Activated naive CD4-positive, alpha-beta T cell (primary cell): ENCODE results near the gene PRRT1.
"Not testable (repeated sequence)": the region's sequence is repeated elsewhere in the genome, so short reads cannot be mapped to it uniquely, and the experiment has no call there.

Experiments
- DNase-seq, 4 experiments: peaks; one replicate each; lab custom pipeline; 2025; lab: John Stamatoyannopoulos, UW

The PRRT1 gene

DNA sequence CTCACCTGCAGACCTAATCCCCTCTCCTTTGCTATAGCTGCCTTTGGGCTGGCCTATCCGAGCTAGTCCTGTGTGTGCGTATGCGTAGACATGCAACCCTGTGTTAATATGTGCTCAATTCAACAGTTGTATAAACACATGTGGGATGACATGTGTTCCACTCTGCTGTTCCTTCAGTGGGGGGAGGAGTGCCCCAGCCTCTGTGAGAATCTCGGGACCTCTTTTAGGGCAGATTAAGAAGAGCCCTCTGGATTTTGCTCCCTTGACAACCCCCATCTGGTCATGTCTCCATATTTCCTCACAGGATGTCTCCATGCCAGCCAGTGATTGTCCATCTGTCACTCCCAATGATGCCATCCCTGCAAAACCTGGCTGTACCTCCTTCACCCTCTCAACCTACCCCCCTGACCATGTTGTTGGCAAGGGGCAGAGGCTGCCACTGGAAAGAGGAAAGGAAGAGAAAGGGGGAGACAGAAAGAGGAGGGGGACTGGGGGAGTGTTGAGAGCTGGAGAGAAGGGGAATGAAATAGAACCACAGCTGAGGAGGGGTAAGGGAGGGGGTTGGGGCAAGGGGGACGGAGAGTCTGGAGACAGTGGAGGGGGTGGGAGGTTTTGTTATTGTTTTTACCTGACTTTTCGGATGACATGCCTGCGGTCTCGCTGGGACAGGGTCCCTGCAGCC lies 417 bp downstream of the PRRT1 start:
- DNase-seq: no peak

DNA sequence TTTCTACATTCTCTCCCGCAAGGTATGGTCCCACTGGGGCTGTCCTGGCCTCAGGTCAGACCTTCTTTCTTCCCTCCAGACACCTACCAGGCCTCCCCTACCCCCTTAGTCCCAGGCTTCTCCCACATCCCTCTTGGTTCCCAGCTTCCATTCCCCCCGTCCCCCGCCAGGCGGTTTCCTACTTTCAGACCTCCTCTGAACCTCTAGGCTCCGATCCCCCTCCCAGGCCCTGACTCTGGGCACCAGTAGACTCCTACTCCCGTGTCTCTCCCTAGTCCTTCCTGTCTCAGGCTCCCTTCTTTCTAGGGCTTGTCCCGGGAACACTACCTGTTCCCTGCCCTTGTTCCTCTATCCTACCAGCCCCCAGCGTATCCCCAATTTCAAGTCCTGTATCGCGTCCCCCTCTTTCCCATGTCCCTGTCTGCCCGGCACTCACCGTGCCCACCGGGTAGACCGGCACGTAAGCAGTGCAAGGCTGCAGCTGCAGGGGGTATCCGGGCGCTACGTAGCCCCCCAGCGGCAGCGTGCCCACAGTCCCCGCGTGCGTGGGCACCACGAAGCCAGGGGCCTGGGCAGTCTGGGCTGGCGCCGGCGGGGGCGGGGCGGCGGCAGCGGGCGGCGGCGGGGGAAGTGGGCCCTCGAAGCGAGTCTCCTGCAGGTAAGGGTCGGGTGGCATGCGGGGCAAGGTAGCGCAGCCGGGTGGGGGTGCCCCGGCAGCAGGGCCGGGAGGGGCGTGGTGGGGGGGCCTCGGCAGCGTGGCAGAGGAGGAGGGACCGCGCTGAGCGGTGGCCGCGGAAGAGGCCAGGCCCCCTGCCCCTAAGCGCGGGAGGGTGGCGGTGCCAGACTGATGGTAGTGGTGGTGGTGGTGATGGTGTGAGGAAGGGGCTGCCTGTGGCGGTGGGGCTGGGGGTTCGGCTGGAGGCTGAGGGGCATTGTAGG lies 1.5 kb downstream of the PRRT1 start:
- DNase-seq: no peak

DNA sequence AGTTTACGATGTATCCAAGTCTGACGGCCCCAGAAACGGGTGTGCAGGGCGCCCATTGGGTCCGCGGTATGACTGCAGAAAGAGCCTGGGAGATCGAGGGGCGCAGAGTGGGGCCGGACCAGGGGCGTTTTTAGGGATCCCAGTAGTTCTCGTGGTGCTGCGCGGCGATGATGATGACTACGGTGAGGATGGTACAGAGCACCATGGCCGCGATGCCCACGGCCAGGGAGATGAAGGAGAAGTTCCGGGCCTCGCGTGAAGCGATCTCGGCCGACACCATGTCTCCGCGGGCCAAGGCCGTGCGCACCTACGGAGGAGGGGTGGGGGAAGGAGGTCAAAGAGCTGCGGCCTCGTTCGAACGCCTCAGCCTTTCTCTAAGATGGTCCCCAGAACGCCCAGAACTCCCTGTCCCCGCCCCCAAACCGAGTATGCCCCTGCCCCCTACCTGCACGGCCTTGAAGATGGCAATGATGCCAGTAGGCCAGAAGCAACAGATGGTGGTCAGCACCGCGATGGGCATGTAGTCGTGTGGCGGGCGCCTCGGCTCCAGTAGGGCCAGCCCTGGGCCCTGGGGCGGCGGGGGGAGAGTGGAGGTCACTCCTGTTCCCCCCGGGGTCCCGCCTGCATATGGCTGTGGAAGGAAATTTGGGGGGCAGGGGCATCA lies 2.5 kb downstream of the PRRT1 start:
- no peak for DNase-seq

DNA sequence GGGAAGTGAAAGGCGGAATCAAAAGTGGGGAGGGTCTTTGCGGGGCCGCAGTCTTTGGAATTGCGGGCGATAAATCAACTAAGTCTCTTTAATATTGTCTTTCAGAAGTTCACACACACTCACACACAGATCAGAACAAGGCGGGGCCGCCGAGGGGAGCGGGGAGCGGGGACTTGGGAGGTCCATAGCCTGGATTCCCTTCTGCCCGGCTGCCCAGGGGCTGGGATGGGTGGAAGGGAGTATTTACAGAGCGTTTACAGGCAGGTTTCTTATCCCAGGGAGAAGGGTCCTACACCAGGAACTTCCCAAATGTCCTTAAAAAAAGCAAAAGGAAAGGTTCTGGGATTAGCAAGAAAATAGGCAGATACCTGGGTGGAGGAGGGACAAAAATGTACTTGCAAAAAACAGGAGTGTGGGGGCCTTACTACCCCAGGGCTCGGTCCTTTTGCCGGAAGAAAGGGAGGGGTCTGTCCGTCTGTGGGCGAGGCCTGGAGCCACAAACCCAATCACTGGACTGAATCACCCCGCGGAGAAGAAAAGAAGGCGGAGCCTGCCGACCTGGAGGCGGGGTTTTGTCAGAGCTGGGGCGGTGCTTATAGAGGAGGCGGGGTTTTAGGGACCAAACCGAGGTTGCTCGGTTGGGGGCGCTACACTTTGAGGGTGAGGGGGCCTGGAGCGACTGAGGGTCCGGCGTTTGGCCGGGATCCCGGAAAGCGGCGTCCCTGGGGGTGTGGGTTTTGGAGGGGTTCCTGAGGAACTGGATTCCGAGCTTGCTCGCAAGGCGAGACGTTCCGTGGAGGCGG lies 3.2 kb downstream of the PRRT1 start:
- DNase-seq: peak; percentile 28 to 65 (median 52)

DNA sequence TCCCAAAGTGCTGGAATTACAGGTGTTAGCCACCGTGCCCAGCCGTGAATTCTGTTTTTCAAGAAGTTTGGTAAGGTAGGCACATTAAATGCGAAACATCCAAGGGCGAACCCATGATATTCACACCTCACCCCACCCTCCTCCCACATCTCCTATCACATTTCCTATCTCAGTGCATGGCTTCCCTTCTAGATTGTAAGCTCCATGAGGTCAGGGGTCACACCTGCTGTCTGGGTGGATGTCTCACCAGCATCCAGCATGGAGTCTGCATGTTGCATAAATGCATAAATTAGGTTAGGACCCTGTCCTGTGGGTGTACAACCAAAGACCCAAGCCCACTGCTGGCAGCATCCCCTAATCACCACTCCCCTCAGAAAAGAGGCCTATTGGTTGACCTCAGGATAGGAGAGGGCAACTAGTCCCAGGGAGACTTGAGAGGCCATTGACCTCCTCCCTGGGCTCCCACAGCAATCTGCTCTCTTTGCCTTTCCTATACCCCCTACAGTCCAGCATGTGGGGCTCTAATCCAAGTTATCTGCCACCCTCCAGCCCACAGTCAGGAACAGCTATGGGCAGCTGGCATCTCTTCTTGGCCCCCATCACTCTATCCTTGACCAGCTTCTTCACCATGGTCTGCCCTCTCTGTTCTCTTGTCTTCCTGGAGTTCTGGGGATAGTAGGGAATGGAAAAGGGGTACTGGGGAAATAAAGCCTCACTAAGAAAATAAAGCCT lies 4.2 kb downstream of the PRRT1 start:
- no peak for DNase-seq

DNA sequence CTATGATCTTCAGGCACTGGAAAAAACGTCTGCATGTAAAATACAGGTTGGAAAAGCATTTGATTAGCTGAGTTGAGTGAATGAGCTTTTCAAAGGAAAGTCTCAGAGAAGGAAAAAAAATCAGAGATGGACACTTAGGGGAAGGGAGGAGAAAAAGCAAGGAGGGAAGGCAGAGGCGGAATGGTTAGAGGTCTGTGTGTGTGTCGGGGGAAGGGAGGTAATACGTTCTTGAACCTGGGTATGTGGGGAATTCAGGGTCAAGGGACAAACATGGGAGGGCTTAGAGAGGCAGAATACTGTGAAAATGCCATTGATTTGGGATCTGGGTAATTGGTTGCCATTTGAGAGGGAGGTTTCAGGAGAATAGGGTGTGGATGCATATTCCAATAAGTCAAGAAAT lies 5.1 kb downstream of the PRRT1 start:
- no peak for DNase-seq

DNA sequence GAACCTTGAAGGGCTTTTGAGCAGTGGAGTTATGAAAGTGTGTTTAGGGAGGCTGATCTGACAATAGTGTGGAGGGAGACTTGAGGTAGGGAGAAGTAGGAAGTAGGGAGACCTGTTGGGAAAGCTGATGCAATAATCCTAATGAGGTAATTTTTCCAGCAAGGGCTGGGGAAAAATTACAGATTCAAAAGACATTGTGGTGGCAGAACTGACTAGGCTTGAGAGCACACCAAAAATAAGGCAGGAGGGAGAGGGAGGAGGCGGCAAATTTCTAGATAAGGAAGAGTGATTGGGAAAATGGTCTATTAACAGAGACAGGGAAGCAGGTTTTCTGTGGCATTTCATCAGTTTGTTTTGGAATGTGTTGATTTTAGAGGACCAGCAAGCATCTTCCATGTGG lies 5.5 kb downstream of the PRRT1 start:
- no peak for DNase-seq

DNA sequence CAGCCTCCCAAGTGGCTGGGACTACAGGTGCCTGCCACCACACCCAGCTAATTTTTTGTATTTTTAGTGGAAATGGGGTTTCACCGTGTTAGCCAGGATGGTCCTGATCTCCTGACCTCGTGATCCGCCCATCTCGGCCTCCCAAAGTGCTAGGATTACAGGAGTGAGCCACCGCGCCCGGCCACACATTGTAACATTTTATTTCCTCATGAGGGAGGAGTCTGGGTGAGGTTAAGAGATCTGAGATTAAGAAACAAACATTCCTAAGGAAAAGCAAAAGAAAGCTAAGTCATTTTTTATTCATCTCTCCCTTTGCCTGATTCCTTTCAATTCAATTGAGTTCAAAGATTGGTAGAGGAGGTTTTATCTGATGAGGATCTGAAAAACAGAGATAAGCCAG lies 7.5 kb downstream of the PRRT1 start:
- DNase-seq: not testable (repeated sequence)

DNA sequence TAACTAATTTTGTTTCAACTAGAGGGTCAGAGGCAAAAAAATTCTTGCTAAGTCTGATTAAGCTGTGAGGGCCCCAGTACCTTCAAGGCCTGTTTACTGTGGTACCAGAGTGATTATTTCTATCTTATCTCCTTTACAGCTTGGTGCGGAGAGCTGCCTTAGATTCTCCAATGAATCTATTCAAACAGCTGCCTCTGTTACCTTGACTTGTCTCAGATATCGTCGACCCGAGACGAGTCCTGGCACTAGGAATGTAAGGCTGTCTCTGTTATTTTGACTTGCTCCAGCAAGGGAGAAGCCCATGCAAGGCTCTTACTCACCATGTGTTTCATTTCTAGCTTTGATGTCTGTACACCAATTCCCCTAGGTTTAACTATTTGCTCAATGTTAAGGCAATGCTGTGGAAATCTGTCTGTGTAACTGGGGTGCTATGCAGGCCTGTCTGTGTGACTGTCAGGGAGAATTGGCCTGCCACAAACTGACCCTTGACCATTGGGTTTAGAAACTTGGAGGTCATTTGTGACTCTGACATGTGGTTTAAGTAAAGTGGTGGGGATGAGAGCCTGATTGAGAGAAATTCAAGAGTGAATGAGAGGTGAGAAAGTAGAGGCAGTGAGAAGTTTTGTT lies 11.2 kb downstream of the PRRT1 start:
- DNase-seq: no peak

DNA sequence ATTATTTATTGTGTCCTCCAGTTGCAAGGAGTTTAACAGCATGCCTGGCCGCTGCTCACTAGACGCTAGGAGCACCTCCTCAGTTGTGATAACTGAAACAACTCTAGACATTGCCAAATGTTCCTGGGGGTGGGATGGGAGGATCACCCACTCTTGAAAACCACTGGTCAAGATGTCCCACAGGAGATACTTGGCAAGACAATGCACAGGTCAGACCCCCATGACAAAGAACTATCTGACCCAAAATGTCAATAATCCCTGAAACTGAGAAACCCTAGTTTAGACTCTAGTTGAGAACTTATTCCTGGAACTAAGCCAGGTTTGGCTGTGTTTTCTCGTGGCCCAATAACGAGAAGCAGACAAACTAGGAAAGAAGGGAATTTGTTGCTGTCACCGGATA lies 12.1 kb downstream of the PRRT1 start:
- no peak for DNase-seq

DNA sequence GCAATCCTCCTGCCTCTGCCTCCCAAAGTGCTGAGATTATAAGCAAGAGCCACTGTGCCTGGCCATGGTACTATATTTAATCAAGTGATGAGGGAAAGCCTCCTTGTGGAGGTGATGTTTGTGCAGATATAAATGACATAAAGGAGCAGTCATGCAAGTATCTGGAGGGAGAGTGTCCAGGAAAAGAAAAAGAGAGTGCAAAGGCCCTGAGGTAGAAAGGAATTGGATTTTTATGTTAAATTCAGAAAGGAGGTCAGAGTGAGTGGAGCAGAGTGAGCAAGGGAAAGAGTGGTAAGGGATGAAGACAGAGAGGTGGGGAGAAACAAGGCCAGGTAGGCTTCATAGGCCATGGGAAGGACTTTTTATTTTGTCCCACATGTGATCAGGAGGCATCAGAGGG lies 14.3 kb downstream of the PRRT1 start:
- no peak for DNase-seq

DNA sequence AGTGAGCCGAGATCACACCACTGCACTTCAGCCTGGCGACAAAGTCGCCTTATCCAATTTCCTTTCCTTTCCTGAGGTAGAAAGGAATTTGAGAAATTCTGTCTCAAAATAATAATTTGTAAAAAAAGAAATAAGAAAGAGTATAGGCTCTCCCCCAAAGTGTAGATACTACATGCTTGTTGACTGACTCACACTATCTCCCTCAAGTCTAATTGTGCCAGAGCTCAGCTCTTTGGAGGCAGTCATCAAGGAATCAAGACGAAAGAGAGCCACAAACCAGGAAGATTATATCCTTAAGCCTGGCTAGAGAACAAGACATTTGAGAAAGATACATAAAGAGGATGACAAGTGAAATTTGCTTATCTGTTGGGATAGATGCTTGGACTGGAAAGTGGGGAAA lies 18.0 kb downstream of the PRRT1 start:
- DNase-seq: no peak

DNA sequence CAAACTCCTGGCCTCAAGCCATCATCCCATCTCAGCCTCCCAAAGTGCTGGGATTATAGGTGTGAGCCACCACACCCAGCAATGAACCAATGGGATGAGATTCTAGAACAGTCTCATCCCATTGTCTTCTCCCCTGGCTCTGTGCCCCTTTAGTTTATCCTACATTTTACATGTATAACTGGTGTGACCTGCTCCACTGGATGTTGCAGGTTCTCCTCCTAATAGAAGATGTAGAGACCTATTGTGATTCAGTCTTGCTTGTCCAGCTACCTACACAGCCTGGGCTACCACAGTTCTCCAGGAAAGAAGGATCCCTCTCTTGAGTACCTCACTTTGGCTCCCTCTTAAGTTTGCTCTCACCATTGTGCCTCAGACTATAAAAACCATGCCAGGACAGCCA lies 19.6 kb downstream of the PRRT1 start:
- no peak for DNase-seq

DNA sequence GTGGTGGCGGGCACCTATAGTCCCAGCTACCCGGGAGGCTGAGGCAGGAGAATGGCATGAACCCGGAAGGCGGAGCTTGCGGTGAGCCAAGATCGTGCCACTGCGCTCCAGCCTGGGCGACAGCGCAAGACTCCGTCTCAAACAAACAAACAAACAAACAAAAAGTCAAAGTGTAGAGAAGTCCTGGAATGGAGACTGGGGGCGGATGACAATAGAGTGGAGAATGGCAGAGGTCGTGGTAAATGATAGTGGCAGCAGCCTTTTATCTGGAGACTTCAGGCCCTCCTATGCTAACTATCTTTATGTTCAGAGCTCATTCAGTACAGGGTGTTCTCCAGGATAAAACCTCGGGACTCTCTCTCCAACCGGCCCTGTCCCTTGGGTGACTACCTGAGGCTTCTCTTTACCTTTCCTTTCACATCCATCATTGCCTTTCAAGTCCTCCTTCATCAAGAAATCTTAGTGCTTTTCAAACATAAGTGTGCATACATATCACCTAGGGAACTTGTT lies 20.2 kb downstream of the PRRT1 start:
- DNase-seq: no peak

DNA sequence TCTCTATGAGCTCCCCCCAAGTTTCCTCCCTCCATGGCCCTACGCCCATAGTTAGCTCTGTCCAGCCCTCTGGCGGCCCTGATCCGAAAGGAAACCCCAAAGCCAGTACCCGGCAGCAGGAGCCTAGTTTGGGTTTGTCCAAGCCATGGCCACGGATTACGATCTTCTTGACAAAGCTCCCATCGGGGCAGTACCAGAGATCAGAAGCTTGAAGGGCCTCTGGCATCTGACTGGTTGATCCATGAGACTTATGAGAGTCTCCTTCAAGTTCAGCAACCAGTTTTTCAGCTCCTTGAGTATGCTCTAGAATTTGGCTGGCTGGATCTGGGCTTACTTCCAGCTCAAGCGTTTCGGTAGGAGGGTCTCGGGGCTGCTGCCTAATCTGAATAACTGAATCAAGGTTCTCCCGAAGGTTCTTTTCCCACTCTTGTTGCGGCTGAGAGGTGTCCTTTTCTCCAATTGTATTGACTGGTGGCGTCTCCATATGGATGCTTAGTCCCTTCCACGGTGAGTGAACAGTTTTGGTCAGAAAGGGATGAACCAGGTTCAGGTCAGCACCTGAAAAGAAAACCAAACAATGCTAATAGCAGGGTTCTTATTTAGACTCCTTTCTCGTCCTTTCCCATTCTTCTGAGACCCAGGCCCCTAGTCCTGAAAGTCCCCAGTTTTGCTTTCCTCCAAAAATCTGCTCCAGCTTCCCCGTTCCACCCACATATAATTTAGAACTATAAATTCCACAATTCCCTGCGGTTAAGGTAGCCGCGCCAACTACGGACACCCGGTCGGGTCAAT lies 22.2 kb downstream of the PRRT1 start:
- DNase-seq: no peak

DNA sequence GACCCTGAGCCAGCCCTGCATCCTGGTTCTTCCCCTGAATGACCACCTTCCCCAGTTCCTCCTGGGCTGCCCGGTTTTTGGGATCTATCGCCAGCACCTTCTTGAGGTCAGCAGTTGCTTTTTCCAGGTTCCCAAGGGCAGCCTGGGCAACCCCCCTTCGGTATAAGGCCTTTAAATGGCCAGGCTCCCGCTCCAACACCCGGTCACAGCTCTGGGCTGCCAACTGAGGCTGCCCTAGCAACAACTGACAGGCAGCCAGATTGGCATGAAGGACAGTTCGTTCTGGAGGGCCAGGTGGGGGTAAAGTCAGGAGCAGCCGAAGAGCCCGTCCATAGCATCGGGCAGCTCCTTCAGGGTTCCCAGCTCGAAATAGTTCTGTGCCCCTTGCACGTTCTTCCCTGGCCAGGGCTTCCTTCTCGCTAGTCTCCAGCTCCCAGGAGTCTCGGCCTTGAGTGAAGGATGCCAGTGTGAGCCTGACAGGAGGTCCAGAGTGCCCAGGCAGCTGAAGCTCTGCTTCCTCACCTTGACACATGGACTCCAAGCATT lies 22.9 kb downstream of the PRRT1 start:
- no peak for DNase-seq

DNA sequence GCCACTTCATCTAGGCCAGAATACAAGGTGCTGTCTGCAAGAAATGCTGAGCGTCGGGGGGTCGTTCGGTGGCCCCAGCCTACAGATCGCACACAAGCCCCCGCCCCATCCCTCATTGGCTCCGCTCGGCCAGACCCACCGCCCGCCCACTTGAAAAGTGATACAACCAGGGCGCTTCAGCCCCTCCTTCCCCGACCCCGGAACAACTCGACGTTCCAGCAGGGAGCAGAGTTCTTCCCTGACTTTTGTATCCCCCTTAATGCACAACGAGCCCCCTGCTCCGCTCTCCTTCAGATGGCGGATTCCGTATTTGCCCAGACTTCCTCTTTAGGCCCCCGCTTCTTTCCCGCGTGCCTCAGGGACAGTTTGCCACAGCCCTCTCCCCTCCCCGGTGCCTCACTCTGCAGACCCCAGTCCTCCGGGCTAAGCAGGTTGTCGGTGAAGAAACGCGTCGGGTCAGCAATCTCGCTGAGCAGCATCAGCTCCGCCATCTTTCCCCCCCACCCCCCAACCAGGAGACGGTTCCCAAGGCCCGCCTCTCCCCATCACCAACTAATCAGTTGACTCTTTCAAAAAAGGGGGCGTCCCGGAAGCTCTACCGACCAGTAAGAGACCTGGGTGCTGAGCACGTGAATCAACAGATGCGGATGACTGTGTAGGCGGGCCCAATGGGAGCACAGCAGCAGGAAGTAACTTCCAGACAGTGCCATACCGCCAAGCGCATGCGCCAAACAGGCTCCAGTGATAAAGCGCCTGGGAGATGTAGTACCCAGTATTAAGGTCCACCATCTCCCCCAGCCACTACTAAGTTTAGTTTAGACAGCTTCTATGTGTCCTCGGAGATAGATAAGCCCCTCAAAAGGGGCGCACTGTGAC lies 23.8 kb downstream of the PRRT1 start, which contains the start of gene ATF6B:
TSS of gene ATF6B (minus strand) at position 530 of the 876 bp plus-strand sequence. CDS start at position 491, 39 bp downstream.
- DNase-seq: peak; percentile 81 to 92 (median 86)

DNA sequence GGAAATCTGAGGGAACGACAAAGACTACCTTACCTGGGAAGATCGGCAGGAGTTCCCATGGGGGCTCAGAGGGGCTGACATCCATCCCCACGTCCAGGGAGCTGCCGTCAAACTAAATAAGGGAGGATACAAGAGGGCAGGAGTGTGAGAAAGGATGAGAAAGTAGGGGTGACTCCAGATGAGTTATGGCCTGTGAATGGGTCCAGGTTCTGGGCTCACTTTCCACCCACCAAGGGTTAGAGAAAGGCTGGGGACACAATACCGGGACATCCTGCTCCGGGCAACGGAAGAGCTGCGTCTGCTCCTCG lies 24.4 kb downstream of the PRRT1 start:
- no peak for DNase-seq

DNA sequence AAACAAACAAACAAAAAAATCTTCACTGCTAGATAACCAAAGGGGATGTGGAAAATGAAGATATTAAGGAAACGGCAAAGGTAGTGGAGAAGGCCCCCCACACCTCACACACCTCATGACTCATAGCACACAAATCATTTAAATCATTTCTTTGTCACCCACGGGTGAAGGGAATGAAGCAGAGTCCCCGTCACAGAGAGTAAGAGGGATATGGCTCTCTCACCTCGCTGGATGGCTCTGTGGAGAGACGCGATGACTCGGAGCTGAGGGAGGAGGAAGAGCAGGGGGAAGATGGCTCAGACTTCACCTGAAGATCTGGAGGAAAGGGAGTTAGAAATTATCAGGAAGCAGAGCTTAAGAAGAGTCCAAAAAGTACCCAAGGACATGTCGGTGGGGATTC lies 24.9 kb downstream of the PRRT1 start:
- DNase-seq: no peak
